Endothelial cell (in vitro differentiated cells): Measurements from ENCODE around the gene B4GALNT1. TPM values are rescaled to one million over a fixed set of nuclear protein-coding genes. Genes with fewer than 3 reads are reported as not detected.
"Not testable (repeated sequence)": the region's sequence is repeated elsewhere in the genome, so short reads cannot be mapped to it uniquely, and the experiment has no call there.

Experiments used
- DNase-seq: peaks from one replicate; pipeline ENCODE4 v3.0.0; 2021; ENCODE audit warnings: low spot score
- H3K27ac Mint-ChIP-seq: one replicate; pipeline ENCODE4 v1.8.0; 2021; ENCODE audit warnings: mixed read lengths, inconsistent platforms; ENCODE audit not compliant: unreplicated experiment
- H3K27me3 Mint-ChIP-seq: one replicate; pipeline ENCODE4 v1.8.0; 2021; ENCODE audit warnings: mild to moderate bottlenecking, moderate library complexity, mixed read lengths, inconsistent platforms; ENCODE audit not compliant: unreplicated experiment
- H3K36me3 Mint-ChIP-seq: one replicate; pipeline ENCODE4 v1.8.0; 2021; ENCODE audit warnings: mild to moderate bottlenecking, low read depth, mixed read lengths, inconsistent platforms; ENCODE audit not compliant: unreplicated experiment
- H3K4me1 Mint-ChIP-seq: one replicate; pipeline ENCODE4 v1.8.0; 2021; ENCODE audit warnings: mild to moderate bottlenecking, mixed read lengths, inconsistent platforms; ENCODE audit not compliant: unreplicated experiment
- H3K4me3 Mint-ChIP-seq: one replicate; pipeline ENCODE4 v1.8.0; 2021; ENCODE audit warnings: mild to moderate bottlenecking, mixed read lengths, inconsistent platforms; ENCODE audit not compliant: unreplicated experiment
- H3K9me3 Mint-ChIP-seq: one replicate; pipeline ENCODE4 v1.8.0; 2021; ENCODE audit warnings: mixed read lengths, inconsistent platforms; ENCODE audit not compliant: unreplicated experiment
- long read RNA-seq: library from polyadenylated mRNA; unstranded; transcript quantifications from one replicate; pipeline ENCODE4 v2.0.0, GENCODE V29; 2020; ENCODE audit not compliant: unreplicated experiment
- total RNA-seq: library from RNA; stranded (reverse); fragmentation: NEBNext Ultra II Directional; extraction: Animal tissue kit (Norgen Biotek cat#: 25700); gene quantifications from one replicate; pipeline ENCODE4 v1.2.1, GENCODE V29; 2021; ENCODE audit not compliant: unreplicated experiment
- TF ChIP-seq, protein P1 (sequence below): fragments of 200-600 bp; sonication (generic); IDR thresholded peaks from one replicate; pipeline ENCODE4 v1.5.0; 2021; ENCODE audit warnings: antibody characterized with exemption; ENCODE audit not compliant: unreplicated experiment

B4GALNT1 gene
- 1.3 TPM for total RNA-seq
- long read RNA-seq, result 0 reads

DNA sequence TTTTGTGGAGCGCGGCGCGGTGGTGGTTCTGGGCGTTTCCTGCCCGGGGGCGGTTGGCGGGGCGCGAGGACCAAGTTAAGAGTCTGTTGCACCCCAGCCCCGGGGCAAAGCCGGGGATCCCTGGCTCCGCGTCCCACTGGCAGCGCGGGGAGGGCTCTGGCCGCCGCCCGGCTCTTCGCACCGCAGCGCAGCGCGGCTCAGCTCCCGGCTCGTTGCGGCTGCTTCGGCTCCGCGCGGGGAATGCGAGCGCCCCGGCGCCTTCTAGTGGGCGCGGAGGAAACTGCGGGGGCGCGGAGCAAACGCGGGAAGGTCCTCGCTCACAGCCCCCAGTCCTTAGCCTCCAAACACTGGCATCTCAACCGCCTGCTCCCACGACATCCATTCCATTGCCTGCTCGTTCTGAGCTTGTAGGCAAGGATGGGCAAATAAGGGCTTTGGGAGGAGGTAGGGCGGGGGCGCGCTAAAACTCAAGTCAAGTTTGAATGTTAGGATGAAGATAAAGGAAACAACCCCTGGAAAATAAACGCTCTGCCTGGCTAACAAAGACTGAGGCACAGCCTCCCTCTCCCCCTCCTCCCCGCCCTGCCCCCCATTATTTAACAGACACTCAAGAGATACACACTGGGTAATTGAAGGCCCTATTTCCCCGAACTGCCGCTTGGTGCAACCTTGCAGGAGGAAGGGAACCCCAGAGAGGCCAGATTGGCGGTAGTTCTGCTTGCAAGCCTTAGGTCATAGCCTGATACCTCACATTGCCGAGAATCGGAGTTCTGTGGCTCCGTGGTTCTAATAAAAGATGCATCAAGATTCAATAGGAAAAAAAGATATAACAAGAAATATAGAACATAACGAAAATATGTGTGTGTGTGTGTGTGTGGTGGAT is at the start of gene B4GALNT1:
Gene B4GALNT1 (minus strand): TSS at position 244 of the 883 bp plus-strand sequence. CDS start 1,069 bp downstream, outside the sequence.
- H3K4me3 Mint-ChIP-seq, result no peak within 1 kb of the TSS

DNA sequence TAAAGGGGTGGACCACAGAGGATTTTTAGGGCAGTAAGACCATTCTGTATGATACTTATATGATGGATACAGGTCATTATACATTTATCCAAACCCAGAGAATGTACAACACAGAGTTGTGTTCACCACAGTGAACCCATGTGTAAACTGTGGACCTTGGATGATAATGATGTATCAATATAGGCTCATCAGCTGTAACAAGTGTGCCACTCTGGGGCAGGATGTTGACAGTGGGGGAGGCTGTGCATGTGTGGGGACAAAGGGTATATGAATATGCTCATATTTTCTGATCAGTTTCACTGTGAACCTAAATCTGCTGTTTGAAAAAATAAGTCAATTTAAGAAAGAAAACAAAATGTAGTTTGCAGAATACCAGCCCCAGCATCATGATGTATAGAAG is 46.7 kb upstream of the B4GALNT1 start:
- Mint-ChIP-seq H3K27me3 (peaks cover 2% of the 10 kb centered on the region), H3K4me1 (no peaks in the 10 kb centered on the region), H3K4me3 (no peak overlapping the region), H3K9me3 (no peaks in the 10 kb centered on the region), H3K27ac (no peak overlapping the region), H3K36me3 (no peaks in the 10 kb centered on the region)
- no peak for DNase-seq
- TF ChIP-seq, protein P1, sequence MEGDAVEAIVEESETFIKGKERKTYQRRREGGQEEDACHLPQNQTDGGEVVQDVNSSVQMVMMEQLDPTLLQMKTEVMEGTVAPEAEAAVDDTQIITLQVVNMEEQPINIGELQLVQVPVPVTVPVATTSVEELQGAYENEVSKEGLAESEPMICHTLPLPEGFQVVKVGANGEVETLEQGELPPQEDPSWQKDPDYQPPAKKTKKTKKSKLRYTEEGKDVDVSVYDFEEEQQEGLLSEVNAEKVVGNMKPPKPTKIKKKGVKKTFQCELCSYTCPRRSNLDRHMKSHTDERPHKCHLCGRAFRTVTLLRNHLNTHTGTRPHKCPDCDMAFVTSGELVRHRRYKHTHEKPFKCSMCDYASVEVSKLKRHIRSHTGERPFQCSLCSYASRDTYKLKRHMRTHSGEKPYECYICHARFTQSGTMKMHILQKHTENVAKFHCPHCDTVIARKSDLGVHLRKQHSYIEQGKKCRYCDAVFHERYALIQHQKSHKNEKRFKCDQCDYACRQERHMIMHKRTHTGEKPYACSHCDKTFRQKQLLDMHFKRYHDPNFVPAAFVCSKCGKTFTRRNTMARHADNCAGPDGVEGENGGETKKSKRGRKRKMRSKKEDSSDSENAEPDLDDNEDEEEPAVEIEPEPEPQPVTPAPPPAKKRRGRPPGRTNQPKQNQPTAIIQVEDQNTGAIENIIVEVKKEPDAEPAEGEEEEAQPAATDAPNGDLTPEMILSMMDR, result no peak

More for the DNA sequence above, at the start of gene B4GALNT1:
- Mint-ChIP-seq H3K27ac (no peak within 1 kb of the TSS), H3K27me3 (peaks cover 16% of the 10 kb centered on the region), H3K4me1 (peaks cover 3% of the 10 kb centered on the region), H3K9me3 (no peaks in the 10 kb centered on the region), H3K36me3 (no peaks in the 10 kb centered on the region)
- DNase-seq, result peak; percentile 83
- TF ChIP-seq, protein P1, result peak; percentile 74

DNA sequence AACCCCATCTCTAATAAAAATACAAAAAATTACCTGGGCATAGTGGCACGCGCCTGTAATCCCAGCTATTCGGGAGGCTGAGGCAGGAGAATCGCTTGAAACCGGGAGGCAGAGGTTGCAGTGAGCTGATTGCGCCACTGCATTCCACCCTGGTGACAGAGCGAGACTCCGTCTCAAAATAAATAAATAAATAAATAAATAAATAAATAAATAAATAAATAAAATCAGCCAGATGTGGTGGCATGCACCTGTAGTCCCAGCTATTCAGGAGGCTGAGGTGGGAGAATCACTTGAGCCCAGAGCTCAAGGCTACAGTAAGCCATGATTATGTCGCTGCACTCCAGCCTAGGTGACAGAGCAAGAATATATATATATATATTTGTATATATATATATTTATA is 44.9 kb upstream of the B4GALNT1 start:
- DNase-seq, H3K4me3 Mint-ChIP-seq, H3K27me3 Mint-ChIP-seq: not testable (repeated sequence)

DNA sequence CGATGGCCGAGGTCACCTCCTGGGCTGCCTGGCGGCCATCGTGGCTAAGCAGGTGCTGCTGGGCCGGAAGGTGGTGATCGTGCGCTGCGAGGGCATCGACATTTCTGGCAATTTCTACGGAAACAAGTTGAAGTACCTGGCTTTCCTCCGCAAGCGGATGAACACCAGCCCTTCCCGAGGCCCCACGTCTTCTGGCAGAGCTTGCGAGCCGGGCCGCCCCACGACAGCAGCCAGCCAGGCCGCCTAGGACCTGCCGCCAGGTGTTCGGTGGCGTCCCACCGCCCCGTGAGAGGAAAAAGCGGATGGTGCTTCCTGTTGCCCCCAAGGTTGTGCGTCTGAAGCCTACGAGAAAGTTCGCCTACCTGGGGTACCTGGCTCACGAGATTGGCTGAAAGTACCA is 41.7 kb upstream of the B4GALNT1 start:
- Mint-ChIP-seq H3K36me3 (no peaks in the 10 kb centered on the region), H3K27me3 (peaks cover 2% of the 10 kb centered on the region), H3K4me3 (no peak overlapping the region), H3K27ac (no peak overlapping the region), H3K9me3 (no peaks in the 10 kb centered on the region), H3K4me1 (no peaks in the 10 kb centered on the region)
- DNase-seq, result no peak
- TF ChIP-seq, protein P1, result no peak

More for the DNA sequence above, 44.9 kb upstream of the B4GALNT1 start:
- not testable (repeated sequence) for H3K9me3 Mint-ChIP-seq, H3K36me3 Mint-ChIP-seq, H3K27ac Mint-ChIP-seq, H3K4me1 Mint-ChIP-seq

DNA sequence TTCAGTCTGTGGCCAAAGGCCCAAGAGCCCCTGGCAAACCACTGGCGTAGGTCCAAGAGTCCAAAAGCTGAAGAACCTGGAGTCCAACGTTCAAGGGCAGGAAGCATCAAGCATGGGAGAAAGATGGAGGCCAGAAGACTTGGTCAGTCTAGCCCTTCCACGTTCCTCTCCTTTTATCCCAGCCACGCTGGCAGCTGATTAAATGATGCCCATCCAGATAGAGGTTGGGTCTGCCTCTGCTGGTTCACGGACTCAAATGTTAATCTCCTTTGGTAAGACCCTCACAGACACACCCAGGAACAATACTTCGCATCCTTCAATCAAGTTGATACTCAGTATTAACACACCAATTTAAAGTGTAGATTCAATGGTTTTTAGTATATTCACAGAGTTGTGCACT is 39.8 kb upstream of the B4GALNT1 start:
- Mint-ChIP-seq H3K36me3 (no peaks in the 10 kb centered on the region), H3K4me1 (no peaks in the 10 kb centered on the region), H3K27ac (no peak overlapping the region), H3K27me3 (peaks cover 2% of the 10 kb centered on the region), H3K4me3 (no peak overlapping the region), H3K9me3 (no peaks in the 10 kb centered on the region)
- DNase-seq, result no peak
- TF ChIP-seq, protein P1, result no peak

DNA sequence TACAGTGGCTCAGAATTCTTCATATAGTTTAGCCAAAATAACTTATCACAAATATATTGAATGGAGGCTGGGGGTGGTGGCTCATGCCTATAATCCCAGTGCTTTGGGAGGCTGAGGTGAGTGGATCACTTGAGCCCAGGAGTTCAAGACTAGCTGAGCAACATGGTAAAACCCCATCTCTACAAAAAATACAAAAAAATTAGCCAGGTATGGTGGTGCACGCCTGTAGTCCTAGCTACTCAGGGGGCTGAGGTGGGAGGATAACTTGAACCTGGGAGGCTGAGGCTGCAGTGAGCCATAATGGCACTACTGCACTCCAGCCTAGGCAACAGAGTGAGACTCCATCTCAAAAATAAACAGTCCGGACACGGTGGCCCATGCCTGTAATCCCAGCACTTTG is 38.8 kb upstream of the B4GALNT1 start:
- not testable (repeated sequence) for H3K36me3 Mint-ChIP-seq, H3K9me3 Mint-ChIP-seq, DNase-seq, H3K27me3 Mint-ChIP-seq, H3K4me1 Mint-ChIP-seq, H3K27ac Mint-ChIP-seq, H3K4me3 Mint-ChIP-seq

DNA sequence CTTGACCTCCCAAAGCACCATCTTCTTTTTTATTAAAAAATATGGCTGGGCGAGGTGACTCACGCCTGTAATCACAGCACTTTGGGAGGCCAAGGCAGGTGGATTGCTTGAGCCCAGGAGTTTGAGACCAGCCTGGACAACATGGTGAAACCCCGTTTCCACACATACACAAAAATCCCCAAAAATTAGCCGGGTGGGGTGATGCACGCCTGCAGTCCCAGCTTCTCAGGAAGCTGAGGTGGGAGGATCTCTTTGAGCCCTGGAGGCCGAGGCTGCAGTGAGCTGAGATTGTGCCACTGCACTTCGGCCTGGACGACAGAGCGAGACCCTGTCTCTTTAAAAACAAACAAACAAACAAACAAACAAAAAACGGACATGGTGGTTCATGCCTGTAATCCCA is 36.7 kb upstream of the B4GALNT1 start:
- H3K36me3 Mint-ChIP-seq, H3K4me1 Mint-ChIP-seq, H3K4me3 Mint-ChIP-seq, H3K27ac Mint-ChIP-seq, H3K27me3 Mint-ChIP-seq, H3K9me3 Mint-ChIP-seq, DNase-seq: not testable (repeated sequence)
